ENCODE measurements around the gene SLC44A1. TPM values are rescaled to one million over a fixed set of nuclear protein-coding genes. Genes with fewer than 3 reads are reported as not detected.

The SLC44A1 gene
- total RNA-seq, 1 experiment from 2014 or later = 25.0 TPM

DNA sequence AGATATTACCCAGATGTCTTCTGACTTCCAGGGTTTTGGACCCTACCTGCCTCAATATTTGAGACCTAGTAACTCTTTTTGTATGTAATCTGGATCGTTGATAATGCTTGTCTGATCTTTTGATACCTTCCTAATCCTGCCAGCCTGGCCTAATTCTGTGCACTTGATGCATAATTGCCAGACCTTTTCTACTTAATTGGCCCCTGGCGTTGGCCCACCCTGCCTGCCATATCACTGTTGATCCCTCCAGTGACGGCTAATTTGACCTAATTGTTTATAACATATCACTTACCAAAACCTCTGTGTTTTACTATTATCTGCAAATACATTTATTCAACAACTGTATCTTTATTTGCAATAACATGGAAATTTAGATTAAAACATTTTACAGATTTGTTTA is 49.0 kb downstream of the SLC44A1 start:
- no peak for DNase-seq (ENCODE audit: low spot score)
- in situ Hi-C loops (cut with HindIII; ENCODE audit: low sequenced_read_pairs) = no loop called here

DNA sequence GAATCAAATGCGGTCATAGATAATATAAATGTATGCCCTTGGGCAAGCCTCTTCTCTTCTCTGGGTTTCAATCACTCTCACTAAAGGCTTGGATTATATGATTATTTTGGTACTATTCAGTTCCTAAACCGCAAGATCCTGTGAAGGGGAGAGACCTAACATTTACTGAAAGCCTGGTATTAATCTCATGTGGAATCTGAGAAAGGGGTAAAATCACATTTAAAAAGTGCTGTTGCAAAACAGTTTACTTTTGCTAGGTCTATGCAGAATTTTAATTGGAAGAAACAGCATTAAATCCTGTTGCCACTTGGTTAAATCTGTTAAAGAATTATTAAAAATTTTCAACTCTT is 50.7 kb downstream of the SLC44A1 start:
- no peak for DNase-seq (ENCODE audit: low spot score)
- in situ Hi-C loops (cut with HindIII; ENCODE audit: low sequenced_read_pairs) = no loop called here

DNA sequence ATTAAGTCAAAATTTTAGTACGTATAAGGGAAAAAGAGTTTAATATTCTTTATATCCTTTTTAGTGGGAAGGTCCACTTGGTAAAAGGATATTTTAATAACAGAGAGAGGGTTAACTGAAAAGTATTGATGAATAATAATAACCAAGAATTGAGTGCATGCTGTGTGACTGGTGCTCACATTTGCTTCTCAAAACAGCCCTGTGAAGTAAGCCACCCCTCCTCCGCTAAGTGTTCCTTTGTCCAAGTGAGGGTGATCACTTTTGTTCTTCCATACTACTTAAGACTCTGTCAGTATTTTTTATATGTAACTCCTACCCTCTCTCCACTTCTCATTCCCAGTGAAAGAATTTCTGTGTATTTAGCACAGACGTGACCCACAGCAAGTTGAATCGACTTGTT is 51.5 kb downstream of the SLC44A1 start:
- in situ Hi-C loops (cut with HindIII; ENCODE audit: low sequenced_read_pairs) = no loop called here
- no peak for DNase-seq (ENCODE audit: low spot score)

DNA sequence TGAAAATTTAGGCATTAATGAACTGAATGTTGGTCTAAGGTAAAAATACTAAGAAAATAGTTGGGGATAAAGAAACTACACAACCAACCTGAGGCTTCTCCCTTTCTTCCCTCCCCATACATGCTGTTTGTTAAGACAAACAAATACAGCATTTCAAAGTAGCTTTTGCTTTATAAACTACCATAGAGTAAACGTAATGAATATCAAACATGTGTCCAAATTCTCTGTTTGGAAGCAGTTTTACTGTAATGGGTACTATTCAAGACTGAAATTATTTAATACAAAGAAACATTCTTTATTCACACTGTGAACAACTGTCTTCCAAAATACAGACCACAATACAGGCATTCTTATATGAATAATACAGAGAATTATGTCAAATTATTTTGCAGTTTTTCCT is 52.0 kb downstream of the SLC44A1 start:
- no peak for DNase-seq (ENCODE audit: low spot score)
- in situ Hi-C loops (cut with HindIII; ENCODE audit: low sequenced_read_pairs) = no loop called here

DNA sequence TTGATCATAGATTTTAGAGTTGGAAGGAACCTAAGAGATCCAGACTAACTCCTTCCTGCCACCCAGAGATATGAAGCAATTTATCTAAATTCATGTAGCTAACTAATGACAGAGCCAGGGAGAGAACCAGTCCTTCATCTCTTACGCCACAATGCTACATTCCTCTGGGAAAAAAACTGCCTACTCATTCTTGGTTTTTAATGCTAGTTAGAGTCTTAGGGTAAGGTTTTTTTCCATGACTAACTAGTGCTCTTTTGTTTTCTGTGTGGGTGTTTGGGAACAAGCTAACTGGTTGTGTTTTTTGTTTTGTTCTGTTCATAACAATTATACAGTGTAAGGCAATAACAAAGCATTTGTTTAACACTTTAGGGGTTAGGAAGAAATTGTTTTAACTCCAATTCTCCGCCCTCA is 52.4 kb downstream of the SLC44A1 start:
- DNase-seq (ENCODE audit: low spot score) = no peak

DNA sequence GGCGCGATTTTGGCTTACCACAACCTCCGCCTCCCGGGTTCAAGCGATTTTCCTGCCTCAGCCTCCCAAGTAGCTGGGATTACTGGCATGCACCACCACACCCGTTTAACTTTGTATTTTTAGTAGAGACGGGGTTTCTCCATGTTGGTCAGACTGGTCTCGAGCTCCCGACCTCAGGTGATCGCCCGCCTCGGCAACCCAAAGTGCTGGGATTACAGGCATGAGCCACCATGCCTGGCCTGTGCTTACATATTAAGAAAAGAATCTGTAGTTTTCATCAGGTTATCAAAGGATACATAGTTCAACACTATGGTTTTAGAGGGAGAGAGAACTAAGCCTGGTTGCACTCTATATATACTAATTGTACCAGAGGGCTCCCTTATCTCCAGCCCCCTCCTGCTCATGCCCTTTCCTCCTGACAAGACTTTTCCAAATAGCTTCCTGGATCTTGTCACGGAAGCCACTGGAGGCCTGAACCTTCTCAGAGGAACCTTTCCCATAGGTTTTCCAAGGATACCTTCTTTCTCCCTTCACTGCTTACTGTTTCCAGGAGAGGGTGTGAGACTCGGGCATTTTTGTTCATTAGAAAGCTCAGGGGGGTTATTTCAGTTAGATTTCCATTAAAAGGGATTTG is 53.1 kb downstream of the SLC44A1 start:
- DNase-seq (ENCODE audit: low spot score) = no peak
- in situ Hi-C loops (cut with HindIII; ENCODE audit: low sequenced_read_pairs) = no loop called here

More for the DNA sequence above, 52.4 kb downstream of the SLC44A1 start:
- in situ Hi-C loops (cut with HindIII; ENCODE audit: low sequenced_read_pairs) = no loop called here

DNA sequence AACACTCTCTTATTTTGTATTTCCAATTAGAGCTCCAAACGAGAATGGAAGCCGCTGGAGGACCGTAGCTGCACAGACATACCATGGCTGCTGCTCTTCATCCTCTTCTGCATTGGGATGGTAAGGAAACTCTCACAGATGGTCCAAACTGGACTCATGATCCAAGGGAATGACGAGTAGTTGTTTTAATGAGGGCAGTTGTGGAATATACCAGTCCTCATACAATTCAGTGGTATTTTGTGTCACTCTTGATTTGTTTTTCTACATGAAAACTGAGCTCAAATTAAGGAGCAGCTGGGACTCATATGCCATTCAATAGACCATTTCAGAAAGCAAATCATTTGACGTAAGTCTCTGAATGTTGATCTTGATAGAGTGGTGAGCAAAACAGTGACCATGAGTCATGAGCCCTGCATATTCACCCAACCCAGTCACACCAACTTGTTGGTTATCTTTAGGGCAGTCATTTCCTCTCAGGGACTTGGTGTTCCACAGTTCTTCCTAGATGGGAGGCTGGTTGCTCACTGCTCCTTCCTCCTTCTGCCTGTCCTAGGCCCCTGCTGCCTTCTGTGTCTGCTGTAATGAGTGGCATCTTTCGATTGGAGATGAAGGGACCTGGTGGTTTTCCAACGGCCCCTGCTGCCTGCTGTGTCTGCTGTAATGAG is 54.9 kb downstream of the SLC44A1 start:
- in situ Hi-C loops (cut with HindIII; ENCODE audit: low sequenced_read_pairs) = no loop called here
- DNase-seq (ENCODE audit: low spot score) = no peak

DNA sequence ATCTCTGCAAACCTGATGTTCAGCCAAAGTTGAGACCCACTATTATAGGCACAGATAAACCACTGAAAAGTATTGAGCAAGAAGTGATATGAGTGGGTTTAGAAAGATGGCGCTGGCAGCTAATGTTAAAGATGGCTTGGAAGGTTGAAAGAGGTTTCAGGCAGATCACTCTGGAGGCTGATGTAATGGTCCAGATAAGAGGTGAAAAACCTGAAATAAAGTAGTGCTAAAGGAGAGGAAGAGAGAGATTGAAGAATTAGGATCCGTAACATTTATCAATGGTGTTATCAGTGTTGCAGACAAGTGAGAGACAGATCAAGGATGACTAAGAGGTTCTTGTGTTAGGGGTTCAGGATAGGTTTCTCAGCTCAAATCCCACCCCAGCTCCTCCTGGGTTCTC is 58.3 kb downstream of the SLC44A1 start:
- no peak for DNase-seq (ENCODE audit: low spot score)
- in situ Hi-C loops (cut with HindIII; ENCODE audit: low sequenced_read_pairs) = no loop called here

DNA sequence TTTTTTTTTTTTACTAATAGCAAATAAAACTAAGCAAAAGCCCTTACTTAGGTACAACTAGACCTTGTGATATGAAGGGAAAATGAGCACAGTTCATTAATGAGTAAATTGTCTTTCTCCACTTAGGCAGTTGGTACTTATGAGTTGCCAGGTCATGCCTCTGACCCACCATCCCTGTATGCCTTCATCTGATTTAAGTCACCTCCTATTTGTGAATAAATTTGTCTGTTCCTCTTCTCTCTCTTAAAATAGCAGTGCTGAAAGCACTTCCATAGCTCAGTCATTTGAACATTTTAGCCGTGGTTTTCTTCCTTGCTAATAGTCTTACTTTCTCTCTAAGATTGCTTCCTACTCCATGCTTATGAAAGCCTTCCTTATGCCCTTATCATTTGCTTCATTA is 61.4 kb downstream of the SLC44A1 start:
- in situ Hi-C loops (cut with HindIII; ENCODE audit: low sequenced_read_pairs) = no loop called here

DNA sequence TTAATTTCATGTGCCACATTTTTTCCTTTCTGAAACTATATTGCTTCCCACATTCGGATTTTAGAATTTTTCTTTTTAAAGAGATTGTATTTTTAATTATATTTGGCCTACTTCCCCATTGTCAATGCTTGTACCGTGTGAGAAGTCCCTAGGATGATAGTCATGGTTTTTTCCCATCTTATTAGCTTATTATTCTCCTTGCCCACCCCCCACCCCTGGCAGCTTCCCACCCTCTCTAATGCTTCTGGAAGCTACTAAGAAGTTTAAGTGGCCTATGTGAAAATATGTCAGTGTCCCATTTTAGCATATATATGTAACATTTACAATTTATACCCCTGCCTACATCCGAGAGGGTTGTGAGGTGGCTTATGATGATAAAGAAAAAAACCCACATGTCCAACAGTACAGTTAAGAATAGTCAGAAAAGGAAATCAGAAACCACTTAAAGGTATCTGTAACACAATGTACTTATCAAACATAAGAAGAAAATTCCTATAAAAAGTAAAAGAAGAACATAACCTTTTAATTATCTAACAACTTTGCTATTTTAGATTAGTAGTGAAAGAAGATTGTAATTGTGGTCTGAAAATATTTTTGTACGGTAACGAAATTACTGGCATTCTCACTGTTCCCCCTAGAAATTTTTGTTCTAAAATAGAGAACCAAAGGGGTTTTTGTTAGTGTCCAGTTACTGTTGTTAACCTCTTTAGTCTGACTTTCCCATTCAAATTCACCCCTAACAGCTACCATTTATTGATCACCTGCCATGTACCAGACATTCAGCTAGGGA is 62.1 kb downstream of the SLC44A1 start:
- no peak for DNase-seq (ENCODE audit: low spot score)
- in situ Hi-C loops (cut with HindIII; ENCODE audit: low sequenced_read_pairs) = no loop called here

More for the DNA sequence above, 61.4 kb downstream of the SLC44A1 start:
- DNase-seq (ENCODE audit: low spot score) = no peak

DNA sequence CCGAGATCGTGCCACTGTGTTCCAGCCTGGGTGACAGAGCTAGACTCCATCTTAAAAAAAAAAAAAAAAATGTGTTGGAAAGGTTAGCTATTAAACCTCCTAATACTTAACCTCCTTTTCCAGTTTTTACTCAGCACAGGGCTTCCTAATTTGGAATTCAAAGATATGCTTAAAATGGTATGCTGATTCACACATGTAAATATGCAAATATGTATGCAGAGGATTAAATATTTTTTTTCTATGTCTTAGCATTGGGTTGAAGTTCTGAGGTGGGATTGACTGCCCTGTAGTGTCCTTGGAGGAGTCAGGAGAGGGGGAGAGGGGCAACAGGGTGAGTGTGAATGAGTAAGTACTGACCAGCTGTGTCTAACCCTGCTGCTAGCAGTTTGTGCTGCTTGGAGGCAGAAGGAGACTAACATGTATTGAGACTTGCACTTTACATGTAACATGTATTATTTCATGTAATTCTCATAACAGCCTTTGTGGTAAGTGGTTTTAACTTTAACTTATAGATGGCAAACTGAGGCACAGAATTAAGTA is 63.2 kb downstream of the SLC44A1 start:
- in situ Hi-C loops (cut with HindIII; ENCODE audit: low sequenced_read_pairs) = no loop called here
- no peak for DNase-seq (ENCODE audit: low spot score)

DNA sequence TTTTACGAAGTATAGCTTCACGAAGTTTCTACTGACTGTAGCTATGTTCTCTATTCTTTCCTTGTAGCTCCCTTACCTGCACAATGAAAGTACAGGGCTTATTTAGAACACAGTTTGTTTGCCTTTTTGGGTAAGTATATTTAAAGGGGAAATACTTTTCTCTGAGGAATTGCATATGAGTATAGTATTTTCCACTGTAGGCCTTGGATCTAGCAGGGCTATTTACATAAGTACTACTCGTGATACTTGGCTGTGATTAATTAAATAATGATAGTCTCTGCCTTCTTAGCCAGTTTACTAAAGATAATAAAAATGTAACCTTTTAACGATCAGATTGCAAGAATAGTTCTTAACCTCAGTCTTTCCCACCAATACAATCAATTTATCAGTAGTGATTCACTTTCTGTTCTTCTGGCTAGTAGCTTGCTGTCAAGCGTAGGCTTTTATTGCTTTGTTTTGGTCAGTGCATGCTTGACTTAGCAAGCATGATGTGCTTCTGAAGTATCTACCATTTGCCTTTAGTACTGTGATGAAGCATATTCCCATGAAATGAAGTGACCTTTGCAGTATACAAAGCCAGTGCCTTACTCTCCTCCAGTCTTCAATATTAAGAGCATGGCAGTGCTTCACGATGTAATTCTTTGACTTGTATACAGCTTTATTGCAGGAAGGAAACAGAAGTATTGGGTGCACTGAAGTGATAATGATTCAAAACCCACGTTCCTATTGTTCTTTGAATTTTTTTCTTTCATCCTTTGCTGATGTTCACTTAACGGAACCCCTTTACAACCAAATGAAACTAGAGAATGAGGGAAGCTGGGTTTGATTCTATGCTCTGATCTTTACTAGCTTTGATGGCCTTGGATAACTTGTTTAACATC is 64.2 kb downstream of the SLC44A1 start:
- in situ Hi-C loops (cut with HindIII; ENCODE audit: low sequenced_read_pairs) = no loop called here
- DNase-seq (ENCODE audit: low spot score) = no peak

DNA sequence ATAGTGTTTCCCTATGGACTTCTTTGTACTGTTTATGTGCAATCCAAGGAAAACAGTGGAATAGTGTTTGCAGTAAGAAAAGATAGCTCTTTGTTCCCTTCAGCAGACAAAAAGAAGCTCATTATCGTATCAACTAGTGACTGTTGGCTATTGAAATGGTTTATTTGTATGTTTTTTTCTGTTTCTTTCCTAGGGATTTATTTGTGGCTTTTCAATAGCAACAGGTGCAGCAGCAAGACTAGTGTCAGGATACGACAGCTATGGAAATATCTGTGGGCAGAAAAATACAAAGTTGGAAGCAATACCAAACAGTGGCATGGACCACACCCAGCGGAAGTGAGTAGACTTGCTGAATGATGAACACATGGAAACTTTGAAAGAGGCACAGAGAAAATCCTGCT is 65.1 kb downstream of the SLC44A1 start:
- DNase-seq (ENCODE audit: low spot score) = no peak
- in situ Hi-C loops (cut with HindIII; ENCODE audit: low sequenced_read_pairs) = no loop called here

DNA sequence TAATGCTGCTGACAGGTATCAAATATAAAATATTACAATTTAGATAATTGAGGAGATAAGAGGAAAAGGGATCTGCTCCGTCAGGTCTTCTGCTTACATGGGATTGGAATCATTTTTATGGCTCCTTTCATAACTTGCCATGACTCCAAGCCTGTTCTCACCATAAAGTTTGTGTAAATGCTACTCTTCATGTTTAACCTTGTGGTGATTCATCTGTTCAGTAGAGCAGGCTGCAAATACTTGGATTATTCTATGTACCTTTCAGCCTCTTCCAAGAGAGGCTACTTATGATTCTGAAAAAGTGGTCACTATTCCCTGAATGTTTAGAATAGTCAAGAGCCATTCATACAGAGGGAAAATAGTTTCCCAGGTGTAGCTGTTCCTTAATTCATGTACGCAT is 66.9 kb downstream of the SLC44A1 start:
- in situ Hi-C loops (cut with HindIII; ENCODE audit: low sequenced_read_pairs) = no loop called here
- no peak for DNase-seq (ENCODE audit: low spot score)

DNA sequence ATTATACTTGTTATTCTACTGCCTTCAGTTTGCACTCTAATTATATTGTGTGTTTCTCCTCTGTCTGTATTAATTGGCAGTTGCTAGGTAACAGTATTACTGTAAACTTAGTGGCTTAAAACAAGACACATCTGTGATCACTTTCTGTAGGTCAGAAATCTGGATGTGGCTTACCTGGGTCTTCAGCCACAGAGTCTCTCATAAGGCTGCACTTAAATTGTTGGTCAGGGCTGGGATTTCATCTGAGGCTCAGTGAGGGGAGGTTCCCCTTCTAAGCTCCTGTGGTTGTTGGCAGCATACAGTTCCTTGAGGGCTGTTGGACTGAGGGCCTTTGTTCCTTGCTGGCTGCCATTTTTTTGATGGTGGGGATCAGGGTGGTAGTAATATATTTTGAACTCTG is 68.8 kb downstream of the SLC44A1 start:
- DNase-seq (ENCODE audit: low spot score) = no peak
- in situ Hi-C loops (cut with HindIII; ENCODE audit: low sequenced_read_pairs) = no loop called here

DNA sequence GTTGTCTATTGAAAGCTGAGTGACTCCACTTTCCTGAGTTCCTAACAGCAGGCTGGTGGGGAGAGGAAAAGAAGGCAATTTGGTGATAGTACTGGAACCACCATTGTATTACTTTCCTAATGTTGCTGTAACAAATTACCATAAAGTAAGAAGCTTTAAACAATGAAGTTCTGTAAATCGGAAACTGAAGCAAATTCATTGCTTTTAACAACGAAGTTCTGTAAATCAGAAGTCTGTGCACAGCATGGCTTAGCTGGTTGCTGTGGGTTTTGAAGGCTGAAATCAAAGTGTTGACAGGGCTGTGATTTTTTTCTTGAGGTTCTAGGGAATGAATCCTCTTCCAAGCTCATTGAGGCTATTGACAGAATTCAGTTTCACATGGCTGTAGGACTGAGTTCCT is 72.3 kb downstream of the SLC44A1 start:
- in situ Hi-C loops (cut with HindIII; ENCODE audit: low sequenced_read_pairs) = no loop called here
- no peak for DNase-seq (ENCODE audit: low spot score)

DNA sequence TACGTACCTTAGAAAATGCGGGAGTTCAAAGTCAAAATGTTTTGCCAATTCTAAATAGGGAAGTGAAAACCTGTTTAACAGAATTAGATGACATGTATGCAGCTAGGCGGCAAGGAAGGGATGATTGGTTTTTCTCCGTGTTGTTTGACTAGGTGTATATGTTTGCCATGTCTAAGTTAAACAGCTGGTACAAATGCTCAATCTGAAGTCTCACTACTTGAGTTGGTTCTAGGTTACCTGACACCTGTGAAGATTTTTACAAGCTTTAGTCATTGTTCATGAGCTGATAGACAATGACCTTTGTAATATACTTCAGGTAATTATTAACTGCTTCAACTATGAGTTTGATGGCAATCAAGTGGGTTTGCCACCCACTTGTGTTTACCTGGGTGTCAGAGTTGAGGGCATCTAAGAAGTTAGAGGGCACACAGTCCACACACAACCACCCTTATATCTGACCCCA is 74.3 kb downstream of the SLC44A1 start:
- no peak for DNase-seq (ENCODE audit: low spot score)
- in situ Hi-C loops (cut with HindIII; ENCODE audit: low sequenced_read_pairs) = no loop called here

DNA sequence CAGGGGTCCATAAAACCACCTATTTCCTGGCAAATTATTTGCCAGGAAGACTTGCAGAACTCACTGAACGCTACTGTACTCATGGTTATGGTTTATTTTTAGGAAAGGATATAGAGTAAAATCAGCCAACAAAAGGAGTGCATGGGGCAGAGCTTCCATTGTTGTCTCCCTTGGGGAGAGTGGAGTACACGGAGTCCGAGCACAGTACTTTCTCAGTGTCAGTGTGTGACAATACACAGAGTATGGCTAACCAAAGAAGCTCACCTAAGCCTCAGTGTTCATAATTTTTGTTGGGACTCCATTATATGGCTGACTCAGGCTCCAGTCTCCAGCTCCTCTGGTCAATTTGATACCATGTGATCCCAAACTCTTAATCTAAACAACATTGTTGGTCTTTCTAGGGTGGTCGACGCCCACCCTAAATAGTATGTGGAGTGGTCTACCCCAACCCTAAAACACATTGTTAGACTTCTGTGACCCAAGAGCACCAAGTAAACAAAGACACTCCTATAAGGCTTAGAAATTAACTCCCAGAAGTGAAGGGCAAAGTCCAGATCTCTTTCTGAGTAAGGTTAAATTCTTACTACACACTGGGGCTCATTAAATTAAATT is 74.9 kb downstream of the SLC44A1 start:
- in situ Hi-C loops (cut with HindIII; ENCODE audit: low sequenced_read_pairs) = no loop called here
- no peak for DNase-seq (ENCODE audit: low spot score)

DNA sequence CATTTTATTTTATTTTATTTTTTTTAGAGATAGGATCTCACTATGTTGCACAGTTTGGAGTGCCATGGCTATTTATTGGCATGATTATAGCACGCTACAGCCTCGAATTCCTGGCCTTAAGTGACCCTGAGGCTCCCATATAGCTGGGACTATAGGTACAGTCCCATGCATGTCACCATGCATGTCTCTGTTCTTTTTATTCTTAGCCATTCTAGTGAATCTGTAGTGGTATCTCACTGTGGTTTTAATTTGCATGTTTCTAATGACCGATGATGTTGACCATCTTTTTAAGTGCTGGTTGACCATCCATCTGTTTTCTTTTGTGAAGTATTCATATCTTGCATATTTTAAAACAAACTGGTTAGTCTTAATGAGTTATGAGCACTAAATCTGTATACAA is 76.1 kb downstream of the SLC44A1 start:
- DNase-seq (ENCODE audit: low spot score) = no peak

More for the DNA sequence above, 76.1 kb downstream of the SLC44A1 start:
- in situ Hi-C loops (cut with HindIII; ENCODE audit: low sequenced_read_pairs) = no loop called here
